IPS-18c (cell line): ENCODE measurements around the gene SLC49A3.

Experiments
- H3K4me3 ChIP-seq: 2 replicates; pipeline ENCODE4 v1.7.0; 2013; ENCODE audit warnings: low read depth, mild to moderate bottlenecking, low read length, moderate library complexity; ENCODE audit not compliant: insufficient read depth
- H3K9me3 ChIP-seq: one replicate; pipeline ENCODE4 v1.6.1; 2013; ENCODE audit warnings: mild to moderate bottlenecking, low read length, moderate library complexity; ENCODE audit not compliant: control insufficient read depth, insufficient read depth

Gene SLC49A3

GRCh38 chr4:725391-726234 lies 36.7 kb upstream of the SLC49A3 start:
- Histone ChIP-seq H3K4me3 (no peak overlapping the region), H3K9me3 (no peaks in the 10 kb centered on the region)

- H3K9me3 ChIP-seq = no peaks in the 10 kb centered on the region
These were observed 35.0 kb upstream of the SLC49A3 start for GRCh38 chr4:723751-724530.

GRCh38 chr4:722851-723360 lies 34.0 kb upstream of the SLC49A3 start:
- no peak overlapping the region for H3K4me3 ChIP-seq
- no peaks in the 10 kb centered on the region for H3K9me3 ChIP-seq

More at GRCh38 chr4:723751-724530, 35.0 kb upstream of the SLC49A3 start:
- H3K4me3 ChIP-seq = no peak overlapping the region

- Histone ChIP-seq H3K4me3 (no peak overlapping the region), H3K9me3 (no peaks in the 10 kb centered on the region)
These were observed 33.3 kb upstream of the SLC49A3 start for GRCh38 chr4:722169-722725.

- H3K9me3 ChIP-seq = no peaks in the 10 kb centered on the region
- H3K4me3 ChIP-seq = no peak overlapping the region
These were observed 32.6 kb upstream of the SLC49A3 start for GRCh38 chr4:721261-722168.

- no peak overlapping the region for H3K4me3 ChIP-seq
- no peaks in the 10 kb centered on the region for H3K9me3 ChIP-seq
These were observed 31.3 kb upstream of the SLC49A3 start for GRCh38 chr4:720111-720860.

- no peak overlapping the region for H3K4me3 ChIP-seq
These were observed 29.5 kb upstream of the SLC49A3 start for GRCh38 chr4:718460-718859.

GRCh38 chr4:717601-718320 lies 28.8 kb upstream of the SLC49A3 start:
- Histone ChIP-seq H3K9me3 (no peaks in the 10 kb centered on the region), H3K4me3 (no peak overlapping the region)

More at GRCh38 chr4:718460-718859, 29.5 kb upstream of the SLC49A3 start:
- H3K9me3 ChIP-seq = no peaks in the 10 kb centered on the region

GRCh38 chr4:714087-714486 lies 25.1 kb upstream of the SLC49A3 start:
- no peaks in the 10 kb centered on the region for H3K9me3 ChIP-seq

GRCh38 chr4:712916-713632 lies 24.1 kb upstream of the SLC49A3 start:
- no peak overlapping the region for H3K4me3 ChIP-seq

More at GRCh38 chr4:714087-714486, 25.1 kb upstream of the SLC49A3 start:
- no peak overlapping the region for H3K4me3 ChIP-seq

GRCh38 chr4:712093-712492 lies 23.1 kb upstream of the SLC49A3 start:
- Histone ChIP-seq H3K9me3 (peaks cover 2% of the 10 kb centered on the region), H3K4me3 (no peak overlapping the region)

More at GRCh38 chr4:712916-713632, 24.1 kb upstream of the SLC49A3 start:
- H3K9me3 ChIP-seq = peaks cover 2% of the 10 kb centered on the region

GRCh38 chr4:710916-711315 lies 22.0 kb upstream of the SLC49A3 start:
- no peak overlapping the region for H3K4me3 ChIP-seq
- peaks cover 2% of the 10 kb centered on the region for H3K9me3 ChIP-seq

GRCh38 chr4:710116-710515 lies 21.2 kb upstream of the SLC49A3 start:
- peaks cover 2% of the 10 kb centered on the region for H3K9me3 ChIP-seq
- no peak overlapping the region for H3K4me3 ChIP-seq

- no peak overlapping the region for H3K4me3 ChIP-seq
- peaks cover 2% of the 10 kb centered on the region for H3K9me3 ChIP-seq
These were observed 20.4 kb upstream of the SLC49A3 start for GRCh38 chr4:709348-709747.

GRCh38 chr4:708631-708933 lies 19.6 kb upstream of the SLC49A3 start:
- no peak overlapping the region for H3K4me3 ChIP-seq

More at GRCh38 chr4:708631-708933, 19.6 kb upstream of the SLC49A3 start:
- peaks cover 2% of the 10 kb centered on the region for H3K9me3 ChIP-seq
